GM12875 (cell line): ENCODE data around the gene CORO1C.

Experiments used
- H3K4me3 ChIP-seq: one replicate; pipeline ENCODE4 v1.5.1; 2011; ENCODE audit warnings: low read depth, low read length, control low read depth
- CTCF ChIP-seq: IDR thresholded peaks from 2 replicates; pipeline ENCODE4 v1.5.1; 2011; ENCODE audit warnings: low read depth, mild to moderate bottlenecking, control low read depth, inconsistent platforms, low read length, moderate library complexity, borderline replicate concordance; ENCODE audit not compliant: insufficient read depth

CORO1C gene

DNA sequence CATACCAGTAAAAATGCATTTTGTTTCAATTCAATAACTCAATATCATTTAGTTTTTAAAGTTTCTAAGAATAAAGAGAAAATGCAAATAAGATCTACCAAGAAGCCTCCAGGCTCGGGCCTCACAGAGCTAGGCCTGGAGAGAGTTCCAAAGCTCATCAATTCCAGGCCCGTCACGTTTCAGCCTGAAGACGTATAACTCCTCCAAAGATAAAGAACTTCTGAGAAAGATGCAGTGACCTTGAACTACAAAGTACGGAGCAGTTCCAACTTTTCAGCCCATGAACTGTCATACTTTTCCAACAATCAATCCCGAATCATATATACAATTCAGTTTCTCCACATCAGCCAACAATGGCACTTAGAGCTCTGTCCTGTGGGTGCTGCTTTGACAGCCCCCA is 17.8 kb downstream of the CORO1C start:
- TF ChIP-seq CTCF = no peak

GRCh38 chr12:108712925-108713203 is 18.5 kb downstream of the CORO1C start:
- no peak for TF ChIP-seq CTCF
- no peak overlapping the region for H3K4me3 ChIP-seq

More for the DNA sequence above, 17.8 kb downstream of the CORO1C start:
- H3K4me3 ChIP-seq = no peak overlapping the region

GRCh38 chr12:108712165-108712924 is 19.0 kb downstream of the CORO1C start:
- H3K4me3 ChIP-seq = no peak overlapping the region
- TF ChIP-seq CTCF = no peak

DNA sequence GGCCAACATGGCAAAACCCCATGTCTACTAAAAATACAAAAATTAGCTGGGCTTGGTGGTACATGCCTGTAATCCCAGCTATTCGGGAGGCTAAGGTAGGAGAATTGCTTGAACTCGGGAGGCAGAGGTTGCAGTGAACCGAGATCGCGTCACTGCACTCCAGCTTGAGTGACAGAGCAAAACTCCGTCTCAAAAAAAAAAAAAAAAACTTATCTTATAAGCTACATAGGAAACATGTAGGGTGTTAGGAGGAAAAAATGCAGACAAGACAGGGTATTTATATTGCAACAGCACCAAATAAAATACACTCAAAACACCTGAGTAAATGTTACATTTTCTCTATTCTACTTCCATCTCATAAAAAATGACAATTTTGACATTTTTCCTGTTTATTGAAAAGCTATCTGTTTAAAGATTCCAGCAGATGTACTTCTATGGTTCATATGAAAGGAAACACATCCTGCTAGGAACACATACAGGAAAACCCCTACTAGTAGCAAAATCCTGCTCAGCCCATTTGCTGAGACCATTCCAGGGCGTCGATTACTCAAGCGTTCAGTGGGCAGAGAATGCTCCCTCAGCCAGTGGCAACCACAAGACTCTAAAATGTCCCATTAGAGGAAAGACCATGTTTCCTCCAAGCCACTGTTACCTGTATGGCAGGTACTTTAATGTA is 19.7 kb downstream of the CORO1C start:
- H3K4me3 ChIP-seq = no peak overlapping the region
- no peak for TF ChIP-seq CTCF

DNA sequence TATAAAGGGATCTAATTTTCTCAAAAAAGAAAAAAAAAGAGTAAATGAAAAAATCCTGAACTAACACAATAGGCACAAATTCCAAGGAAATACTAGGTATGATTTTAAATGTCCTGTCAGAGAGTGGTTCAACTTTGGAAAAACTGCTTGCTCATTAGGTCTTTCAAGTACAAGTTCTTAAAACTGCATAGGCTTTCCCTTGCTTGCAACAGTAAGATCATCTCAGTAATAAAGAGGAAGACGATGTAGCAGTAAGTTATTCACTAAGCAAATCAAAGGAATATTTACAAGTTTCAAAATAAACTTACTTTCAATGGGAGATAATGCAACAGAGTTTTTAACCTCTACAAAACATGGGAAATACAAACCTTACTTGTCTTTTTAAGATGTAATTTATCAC is 21.6 kb downstream of the CORO1C start:
- H3K4me3 ChIP-seq = no peak overlapping the region
- TF ChIP-seq CTCF = no peak

DNA sequence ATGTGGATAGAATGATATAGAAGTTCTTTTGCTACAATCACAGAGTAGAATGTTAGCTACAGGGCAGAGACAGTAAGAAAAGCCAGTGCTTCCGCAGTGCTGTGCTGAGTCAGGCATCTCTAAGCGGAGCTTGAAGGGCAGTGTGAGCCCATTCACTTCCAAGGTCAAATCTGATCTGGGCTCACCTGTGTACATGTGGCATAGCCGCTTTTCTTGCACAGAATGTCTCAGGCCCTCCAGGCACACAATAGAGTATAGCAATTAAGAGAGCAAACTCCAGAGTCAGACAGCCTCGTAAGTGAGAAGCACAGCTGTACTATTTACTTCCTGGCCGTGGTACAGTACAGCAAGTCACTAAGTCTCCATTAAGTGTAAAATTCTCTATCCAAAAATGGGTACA is 26.8 kb downstream of the CORO1C start:
- H3K4me3 ChIP-seq = no peak overlapping the region
- TF ChIP-seq CTCF = no peak
